ENCODE measurements around the gene MRPL38. TPM values are rescaled to one million over a fixed set of nuclear protein-coding genes. Genes with fewer than 3 reads are reported as not detected.

Gene MRPL38
- polyA plus RNA-seq, 1 of the 3 experiments (the other 2 are of a cell fraction) = 93.9 TPM

DNA sequence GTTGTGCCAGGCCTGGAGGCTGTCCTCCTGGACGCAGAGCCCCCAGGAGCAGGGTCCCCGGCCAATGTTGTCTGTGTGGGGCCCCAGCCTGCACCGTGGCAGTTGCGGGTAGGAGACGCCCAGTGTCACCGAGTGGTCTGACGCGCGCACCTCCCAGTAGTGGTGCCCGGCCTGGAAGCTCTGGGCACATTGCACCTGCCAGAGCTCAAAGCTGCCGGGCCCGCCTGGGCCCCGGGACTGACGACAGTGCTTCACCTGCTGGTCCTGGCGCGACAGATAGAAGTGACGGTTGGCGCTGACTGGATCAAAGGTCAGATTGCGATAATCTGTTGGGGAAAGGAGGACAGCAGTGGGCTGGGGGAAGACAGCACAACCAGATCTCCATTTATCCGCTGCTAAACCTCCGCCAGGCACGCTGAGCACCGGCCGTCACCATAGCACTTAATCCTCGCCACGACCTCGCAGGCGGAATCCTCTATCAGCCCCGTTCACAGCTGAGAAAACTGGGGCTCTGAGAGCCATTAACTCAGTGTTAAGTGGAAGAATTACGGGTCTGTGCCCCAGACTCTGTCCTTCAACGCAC, 13.6 kb downstream of the MRPL38 start:
- 96% methylated on average over 29 of the region's 31 CpGs for WGBS (ENCODE audit: low lambda C conversion rate)
- peaks cover 9 to 11% of the 10 kb centered on the region in 2 experiments; a peak in 3 of 4 replicates for H3K4me1 ChIP-seq (ENCODE audit: control insufficient read depth in 1 of 2, insufficient read depth in 2 of 2, low read depth in 1 of 2, low read length in 1 of 2)
- peaks cover 21% of the 10 kb centered on the region for H3F3A ChIP-seq (replicated peaks; ENCODE audit: insufficient read depth)
- peaks cover 0 to 15% of the 10 kb centered on the region in 2 experiments for H3K36me3 ChIP-seq (replicated peaks in 1 of 2; ENCODE audit: control insufficient read depth in 1 of 2, insufficient read depth in 2 of 2, low read length in 1 of 2)
- no peak overlapping the region for H2AFZ ChIP-seq (ENCODE audit: low read depth)
- POLR2A ChIA-PET = no interaction called here
- DNase-seq = no peak
- H3K27ac ChIP-seq (ENCODE audit: low read depth in 2 of 2, low read length in 1 of 2) = no peak overlapping the region
- TF ChIP-seq YY1 (IDR thresholded peaks at IDR 0.05; ENCODE audit: low read depth) = no peak
- TF ChIP-seq NRF1 (IDR thresholded peaks at IDR 0.05; ENCODE audit: low read depth, low read length) = no peak
- TF ChIP-seq, protein P1, sequence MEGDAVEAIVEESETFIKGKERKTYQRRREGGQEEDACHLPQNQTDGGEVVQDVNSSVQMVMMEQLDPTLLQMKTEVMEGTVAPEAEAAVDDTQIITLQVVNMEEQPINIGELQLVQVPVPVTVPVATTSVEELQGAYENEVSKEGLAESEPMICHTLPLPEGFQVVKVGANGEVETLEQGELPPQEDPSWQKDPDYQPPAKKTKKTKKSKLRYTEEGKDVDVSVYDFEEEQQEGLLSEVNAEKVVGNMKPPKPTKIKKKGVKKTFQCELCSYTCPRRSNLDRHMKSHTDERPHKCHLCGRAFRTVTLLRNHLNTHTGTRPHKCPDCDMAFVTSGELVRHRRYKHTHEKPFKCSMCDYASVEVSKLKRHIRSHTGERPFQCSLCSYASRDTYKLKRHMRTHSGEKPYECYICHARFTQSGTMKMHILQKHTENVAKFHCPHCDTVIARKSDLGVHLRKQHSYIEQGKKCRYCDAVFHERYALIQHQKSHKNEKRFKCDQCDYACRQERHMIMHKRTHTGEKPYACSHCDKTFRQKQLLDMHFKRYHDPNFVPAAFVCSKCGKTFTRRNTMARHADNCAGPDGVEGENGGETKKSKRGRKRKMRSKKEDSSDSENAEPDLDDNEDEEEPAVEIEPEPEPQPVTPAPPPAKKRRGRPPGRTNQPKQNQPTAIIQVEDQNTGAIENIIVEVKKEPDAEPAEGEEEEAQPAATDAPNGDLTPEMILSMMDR (IDR thresholded peaks at IDR 0.05) = no peak
- TF ChIP-seq RFX5 (IDR thresholded peaks at IDR 0.05; ENCODE audit: low read length) = no peak
- no peak for TF ChIP-seq GABPA (IDR thresholded peaks at IDR 0.05; ENCODE audit: low read depth)
- no peak for TF ChIP-seq RXRA (IDR thresholded peaks at IDR 0.05; ENCODE audit: borderline replicate concordance, low read depth)
- TF ChIP-seq, protein P2, sequence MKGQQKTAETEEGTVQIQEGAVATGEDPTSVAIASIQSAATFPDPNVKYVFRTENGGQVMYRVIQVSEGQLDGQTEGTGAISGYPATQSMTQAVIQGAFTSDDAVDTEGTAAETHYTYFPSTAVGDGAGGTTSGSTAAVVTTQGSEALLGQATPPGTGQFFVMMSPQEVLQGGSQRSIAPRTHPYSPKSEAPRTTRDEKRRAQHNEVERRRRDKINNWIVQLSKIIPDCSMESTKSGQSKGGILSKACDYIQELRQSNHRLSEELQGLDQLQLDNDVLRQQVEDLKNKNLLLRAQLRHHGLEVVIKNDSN (IDR thresholded peaks at IDR 0.05; ENCODE audit: borderline replicate concordance, low read depth) = no peak
- TF ChIP-seq, protein P3, sequence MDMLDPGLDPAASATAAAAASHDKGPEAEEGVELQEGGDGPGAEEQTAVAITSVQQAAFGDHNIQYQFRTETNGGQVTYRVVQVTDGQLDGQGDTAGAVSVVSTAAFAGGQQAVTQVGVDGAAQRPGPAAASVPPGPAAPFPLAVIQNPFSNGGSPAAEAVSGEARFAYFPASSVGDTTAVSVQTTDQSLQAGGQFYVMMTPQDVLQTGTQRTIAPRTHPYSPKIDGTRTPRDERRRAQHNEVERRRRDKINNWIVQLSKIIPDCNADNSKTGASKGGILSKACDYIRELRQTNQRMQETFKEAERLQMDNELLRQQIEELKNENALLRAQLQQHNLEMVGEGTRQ (IDR thresholded peaks at IDR 0.05; ENCODE audit: borderline replicate concordance, low read depth, low read length) = no peak
- TF ChIP-seq ELF1 (IDR thresholded peaks at IDR 0.05) = no peak
- no peak for TF ChIP-seq FOSL2 (IDR thresholded peaks at IDR 0.05; ENCODE audit: borderline replicate concordance, low read depth)
- no peak for TF ChIP-seq GATA2 (CRISPR knock-in tag; IDR thresholded peaks at IDR 0.05)
- TF ChIP-seq MEF2A (IDR thresholded peaks at IDR 0.05; ENCODE audit: borderline replicate concordance, low read depth) = no peak
- no peak for TF ChIP-seq NFIC (IDR thresholded peaks at IDR 0.05; ENCODE audit: borderline replicate concordance)
- TF ChIP-seq JUND (IDR thresholded peaks at IDR 0.05) = no peak
- TF ChIP-seq, protein P4, sequence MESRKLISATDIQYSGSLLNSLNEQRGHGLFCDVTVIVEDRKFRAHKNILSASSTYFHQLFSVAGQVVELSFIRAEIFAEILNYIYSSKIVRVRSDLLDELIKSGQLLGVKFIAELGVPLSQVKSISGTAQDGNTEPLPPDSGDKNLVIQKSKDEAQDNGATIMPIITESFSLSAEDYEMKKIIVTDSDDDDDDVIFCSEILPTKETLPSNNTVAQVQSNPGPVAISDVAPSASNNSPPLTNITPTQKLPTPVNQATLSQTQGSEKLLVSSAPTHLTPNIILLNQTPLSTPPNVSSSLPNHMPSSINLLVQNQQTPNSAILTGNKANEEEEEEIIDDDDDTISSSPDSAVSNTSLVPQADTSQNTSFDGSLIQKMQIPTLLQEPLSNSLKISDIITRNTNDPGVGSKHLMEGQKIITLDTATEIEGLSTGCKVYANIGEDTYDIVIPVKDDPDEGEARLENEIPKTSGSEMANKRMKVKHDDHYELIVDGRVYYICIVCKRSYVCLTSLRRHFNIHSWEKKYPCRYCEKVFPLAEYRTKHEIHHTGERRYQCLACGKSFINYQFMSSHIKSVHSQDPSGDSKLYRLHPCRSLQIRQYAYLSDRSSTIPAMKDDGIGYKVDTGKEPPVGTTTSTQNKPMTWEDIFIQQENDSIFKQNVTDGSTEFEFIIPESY (IDR thresholded peaks at IDR 0.05; ENCODE audit: borderline replicate concordance, low read depth) = no peak
- TF ChIP-seq FOXM1 (IDR thresholded peaks at IDR 0.05; ENCODE audit: low read depth) = no peak
- TF ChIP-seq, protein P5, sequence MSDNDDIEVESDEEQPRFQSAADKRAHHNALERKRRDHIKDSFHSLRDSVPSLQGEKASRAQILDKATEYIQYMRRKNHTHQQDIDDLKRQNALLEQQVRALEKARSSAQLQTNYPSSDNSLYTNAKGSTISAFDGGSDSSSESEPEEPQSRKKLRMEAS (IDR thresholded peaks at IDR 0.05; ENCODE audit: low read depth) = no peak
- TF ChIP-seq, protein P6, sequence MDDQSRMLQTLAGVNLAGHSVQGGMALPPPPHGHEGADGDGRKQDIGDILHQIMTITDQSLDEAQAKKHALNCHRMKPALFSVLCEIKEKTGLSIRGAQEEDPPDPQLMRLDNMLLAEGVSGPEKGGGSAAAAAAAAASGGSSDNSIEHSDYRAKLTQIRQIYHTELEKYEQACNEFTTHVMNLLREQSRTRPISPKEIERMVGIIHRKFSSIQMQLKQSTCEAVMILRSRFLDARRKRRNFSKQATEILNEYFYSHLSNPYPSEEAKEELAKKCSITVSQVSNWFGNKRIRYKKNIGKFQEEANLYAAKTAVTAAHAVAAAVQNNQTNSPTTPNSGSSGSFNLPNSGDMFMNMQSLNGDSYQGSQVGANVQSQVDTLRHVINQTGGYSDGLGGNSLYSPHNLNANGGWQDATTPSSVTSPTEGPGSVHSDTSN (IDR thresholded peaks at IDR 0.05) = no peak
- no peak for TF ChIP-seq RAD21 (IDR thresholded peaks at IDR 0.05; ENCODE audit: low read length)
- no peak for TF ChIP-seq TEAD4 (IDR thresholded peaks at IDR 0.05; ENCODE audit: borderline replicate concordance, insufficient read depth)
- no peaks in the 10 kb centered on the region for H4K20me1 ChIP-seq (ENCODE audit: insufficient read depth)
- H3K4me2 ChIP-seq = no peak overlapping the region
- H3K9ac ChIP-seq = no peak overlapping the region
- H3K9me2 ChIP-seq = no peaks in the 10 kb centered on the region
- H3K27me3 ChIP-seq (ENCODE audit: insufficient read depth) = no peaks in the 10 kb centered on the region
- H3K4me3 ChIP-seq (ENCODE audit: low read depth in 2 of 2, low read length in 1 of 2) = no peak overlapping the region
- CTCF ChIA-PET = interaction anchor here (1.4 to 16.0 kb wide), 5 partner anchors 13 to 143 kb away, joined by 4 to 214 read pairs (median 6); partner anchors contain the start of genes MRPL38 and TRIM47
- peaks cover 29% of the 10 kb centered on the region for H3K79me2 ChIP-seq (ENCODE audit: insufficient read depth)
- no peaks in the 10 kb centered on the region for H3K9me3 ChIP-seq
